Fibroblast of lung (primary cell): ENCODE data around the gene ITPR2. TPM values are rescaled to one million over a fixed set of nuclear protein-coding genes. Genes with fewer than 3 reads are reported as not detected.
"Not testable (repeated sequence)": the region's sequence is repeated elsewhere in the genome, so short reads cannot be mapped to it uniquely, and the experiment has no call there.

Experiments
- DNase-seq, 2 donors: peaks; one replicate each; pipeline versions ENCODE4 v3.0.0 to v3.0.0-alpha.2; 2010; ENCODE audit warnings: low read depth in 2 of 2
- H2AFZ ChIP-seq: 2 replicates; pipeline ENCODE4 v1.5.1; 2012; ENCODE audit warnings: low read length, control low read depth, inconsistent platforms
- H3K27ac ChIP-seq: 2 replicates; pipeline ENCODE4 v1.5.1; 2011; ENCODE audit warnings: low read length, control low read depth; ENCODE audit not compliant: insufficient read depth
- H3K27me3 ChIP-seq: 2 replicates; pipeline ENCODE4 v1.5.1; 2011; ENCODE audit warnings: mild to moderate bottlenecking, low read length; ENCODE audit not compliant: control insufficient read depth, insufficient read depth
- H3K36me3 ChIP-seq: 2 replicates; pipeline ENCODE4 v1.5.1; 2011; ENCODE audit warnings: low read length; ENCODE audit not compliant: control insufficient read depth, insufficient read depth
- H3K4me1 ChIP-seq: 2 replicates; pipeline ENCODE4 v1.5.1; 2011; ENCODE audit warnings: low read length; ENCODE audit not compliant: control insufficient read depth, insufficient read depth; ENCODE audit errors: extremely low read depth
- H3K4me2 ChIP-seq: 2 replicates; pipeline ENCODE4 v1.5.1; 2011; ENCODE audit warnings: low read length, control low read depth; ENCODE audit not compliant: insufficient read depth; ENCODE audit errors: extremely low read depth
- H3K4me3 ChIP-seq, 4 experiments: fragments of 200-600 bp in 1 of 4; sonication (generic) in 1 of 4; replicated peaks in 1 of 4; 2 replicates each; pipeline ENCODE4 v1.5.1; 2011 to 2016; ENCODE audit warnings: low read length in 4 of 4, low read depth in 3 of 4, mild to moderate bottlenecking in 3 of 4, control low read depth in 2 of 4, inconsistent platforms in 1 of 4, mixed read lengths in 1 of 4; ENCODE audit not compliant: insufficient read depth in 1 of 4; ENCODE audit errors: control extremely low read depth in 1 of 4
- H3K79me2 ChIP-seq: 2 replicates; pipeline ENCODE4 v1.5.1; 2012; ENCODE audit warnings: mild to moderate bottlenecking, low read length, inconsistent platforms; ENCODE audit not compliant: control insufficient read depth, insufficient read depth
- H3K9ac ChIP-seq: 2 replicates; pipeline ENCODE4 v1.5.1; 2011; ENCODE audit warnings: mild to moderate bottlenecking, low read length, control low read depth; ENCODE audit not compliant: insufficient read depth
- H3K9me3 ChIP-seq: 2 replicates; pipeline ENCODE4 v1.5.1; 2012; ENCODE audit warnings: low read depth, low read length; ENCODE audit not compliant: control insufficient read depth, insufficient read depth
- H4K20me1 ChIP-seq: 2 replicates; pipeline ENCODE4 v1.5.1; 2011; ENCODE audit warnings: low read length; ENCODE audit not compliant: control insufficient read depth, insufficient read depth; ENCODE audit errors: extremely low read depth
- EZH2 ChIP-seq: IDR thresholded peaks from 2 replicates; pipeline ENCODE4 v1.5.1; 2012; ENCODE audit warnings: low read length, control low read depth, mild to moderate bottlenecking; ENCODE audit errors: missing control alignments
- polyA plus RNA-seq, 2 donors: library from polyadenylated mRNA; depleted of rRNA in 1 of 2; stranded (reverse) in 1 of 2; unstranded in 1 of 2; fragments of >200 nt; gene quantifications; 2 replicates each; pipeline ENCODE4 v1.2.1, GENCODE V29; 2011 to 2012; ENCODE audit warnings: missing spikeins in 1 of 2
- total RNA-seq: library from RNA; depleted of rRNA; stranded (reverse); fragments of >200 nt; gene quantifications from 2 replicates; pipeline ENCODE4 v1.2.1, GENCODE V29; 2014
- TF ChIP-seq, protein P1 (sequence below), 2 donors: IDR thresholded peaks in 1 of 2; conservative IDR thresholded peaks in 1 of 2; 1 replicate in 1 of 2; 2 replicates in 1 of 2; pipeline ENCODE4 v1.5.1; 2011 to 2012; ENCODE audit warnings: low read length in 2 of 2, control low read depth in 1 of 2, inconsistent platforms in 1 of 2, low read depth in 1 of 2, mild to moderate bottlenecking in 1 of 2

ITPR2 gene
- total and polyA plus RNA-seq, 2 donors (not counting 1 experiment from before 2014, with no cell fraction given) = 5.1 to 24.6 TPM

DNA sequence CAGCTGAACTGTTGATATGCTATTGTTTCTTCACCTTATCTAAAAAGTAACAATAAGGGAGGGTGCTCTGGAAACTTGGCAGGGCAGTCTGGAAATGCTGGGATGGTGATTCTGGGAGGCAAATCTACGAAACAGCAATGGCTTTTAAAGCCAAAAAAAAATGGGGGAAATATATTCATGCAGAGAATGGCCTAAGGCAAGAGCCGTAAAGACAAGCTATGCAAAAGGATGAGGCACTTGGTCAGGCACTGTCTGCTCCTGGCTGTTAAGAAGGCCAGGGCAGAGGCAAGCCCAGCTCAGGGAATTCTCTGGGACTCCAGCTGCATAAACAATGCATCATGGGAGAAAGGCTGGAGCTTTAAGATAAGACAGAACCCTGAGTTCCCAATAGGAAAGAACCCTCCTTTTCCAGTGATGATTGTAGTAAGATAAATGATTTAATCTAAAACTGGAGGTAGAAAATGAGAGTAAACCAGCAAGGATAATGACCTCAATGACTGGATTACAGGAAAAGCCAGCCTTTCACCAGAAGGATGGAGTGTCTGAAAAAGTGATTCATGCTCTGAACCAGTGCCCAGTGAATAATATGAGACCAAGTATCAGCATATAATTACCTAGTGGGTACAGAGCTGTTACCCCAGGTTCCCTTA lies 46.0 kb downstream of the ITPR2 start:
- Histone ChIP-seq H3K9ac (no peak overlapping the region), H3K4me3 (no peak overlapping the region), H4K20me1 (no peaks in the 10 kb centered on the region), H3K4me1 (peaks cover 25% of the 10 kb centered on the region), H3K27me3 (no peaks in the 10 kb centered on the region), H3K9me3 (no peaks in the 10 kb centered on the region), H3K27ac (peak overlapping the region; percentile 56), H3K79me2 (no peaks in the 10 kb centered on the region), H3K4me2 (peak overlapping the region; percentile 30), H2AFZ (no peak overlapping the region), H3K36me3 (no peaks in the 10 kb centered on the region)
- TF ChIP-seq, protein P1, sequence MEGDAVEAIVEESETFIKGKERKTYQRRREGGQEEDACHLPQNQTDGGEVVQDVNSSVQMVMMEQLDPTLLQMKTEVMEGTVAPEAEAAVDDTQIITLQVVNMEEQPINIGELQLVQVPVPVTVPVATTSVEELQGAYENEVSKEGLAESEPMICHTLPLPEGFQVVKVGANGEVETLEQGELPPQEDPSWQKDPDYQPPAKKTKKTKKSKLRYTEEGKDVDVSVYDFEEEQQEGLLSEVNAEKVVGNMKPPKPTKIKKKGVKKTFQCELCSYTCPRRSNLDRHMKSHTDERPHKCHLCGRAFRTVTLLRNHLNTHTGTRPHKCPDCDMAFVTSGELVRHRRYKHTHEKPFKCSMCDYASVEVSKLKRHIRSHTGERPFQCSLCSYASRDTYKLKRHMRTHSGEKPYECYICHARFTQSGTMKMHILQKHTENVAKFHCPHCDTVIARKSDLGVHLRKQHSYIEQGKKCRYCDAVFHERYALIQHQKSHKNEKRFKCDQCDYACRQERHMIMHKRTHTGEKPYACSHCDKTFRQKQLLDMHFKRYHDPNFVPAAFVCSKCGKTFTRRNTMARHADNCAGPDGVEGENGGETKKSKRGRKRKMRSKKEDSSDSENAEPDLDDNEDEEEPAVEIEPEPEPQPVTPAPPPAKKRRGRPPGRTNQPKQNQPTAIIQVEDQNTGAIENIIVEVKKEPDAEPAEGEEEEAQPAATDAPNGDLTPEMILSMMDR (conservative IDR thresholded peaks at IDR 0.05 in 1 of 2, IDR thresholded peaks at IDR 0.05 in 1 of 2; ENCODE audit: low read depth in 1 of 2, low read length in 2 of 2) = no peak
- TF ChIP-seq EZH2 = no peak
- DNase-seq = peak; percentile 68 to 94

- DNase-seq = no peak
- H2AFZ ChIP-seq = no peak overlapping the region
- H3K4me1 ChIP-seq = peaks cover 23% of the 10 kb centered on the region
- H3K9ac ChIP-seq = no peak overlapping the region
- H3K36me3 ChIP-seq = no peaks in the 10 kb centered on the region
- H3K4me3 ChIP-seq = no peak overlapping the region
- H3K4me2 ChIP-seq = no peak overlapping the region
- no peaks in the 10 kb centered on the region for H4K20me1 ChIP-seq
- peak overlapping the region; percentile 56 for H3K27ac ChIP-seq
- no peaks in the 10 kb centered on the region for H3K27me3 ChIP-seq
- no peaks in the 10 kb centered on the region for H3K79me2 ChIP-seq
- H3K9me3 ChIP-seq = no peaks in the 10 kb centered on the region
- TF ChIP-seq, protein P1 (conservative IDR thresholded peaks at IDR 0.05 in 1 of 2, IDR thresholded peaks at IDR 0.05 in 1 of 2; ENCODE audit: low read depth in 1 of 2, low read length in 2 of 2) = no peak
- no peak for TF ChIP-seq EZH2
These were observed 46.5 kb downstream of the ITPR2 start for GRCh38 chr12:26786491-26786864.

- H3K36me3 ChIP-seq, H4K20me1 ChIP-seq, H3K79me2 ChIP-seq, DNase-seq, H3K27me3 ChIP-seq, H3K27ac ChIP-seq, H3K9me3 ChIP-seq: not testable (repeated sequence)
- H3K4me3 ChIP-seq = peak overlapping the region in 3 of 4 experiments; percentile 26 to 35 (median 33)
- peak overlapping the region; percentile 16 for H3K9ac ChIP-seq
- peak overlapping the region; percentile 46 for H2AFZ ChIP-seq
- peak overlapping the region; percentile 68 for H3K4me2 ChIP-seq
- peaks cover 18% of the 10 kb centered on the region for H3K4me1 ChIP-seq
These were observed 49.1 kb downstream of the ITPR2 start for GRCh38 chr12:26783816-26784379.
